GM18951 (cell line): ENCODE data around the gene CA10.

Experiments
- POLR2A ChIP-seq: IDR thresholded peaks from 4 replicates; pipeline ENCODE4 v1.6.1; 2011; ENCODE audit warnings: mild to moderate bottlenecking; ENCODE audit not compliant: insufficient read length, insufficient read depth; ENCODE audit errors: extremely low read depth
- in situ Hi-C: fragments of 300-500 bp; cut with MboI; formaldehyde crosslinking; loops from one replicate; pipeline ENCODE4 v1.12.0; 2022; ENCODE audit warnings: low sequenced_read_pairs, mixed read lengths, inconsistent platforms; ENCODE audit not compliant: unreplicated experiment

CA10 gene

GRCh38 chr17:51676691-51677487 is 481.6 kb downstream of the CA10 start:
- in situ Hi-C loops, result no loop called here
- no peak for TF ChIP-seq POLR2A

- TF ChIP-seq POLR2A, result no peak
- in situ Hi-C loops, result no loop called here
Measured at GRCh38 chr17:51674579-51675255, 483.8 kb downstream of the CA10 start.

- in situ Hi-C loops, result no loop called here
- no peak for TF ChIP-seq POLR2A
Measured at GRCh38 chr17:51673070-51673469, 485.4 kb downstream of the CA10 start.

GRCh38 chr17:51672065-51672464 is 486.4 kb downstream of the CA10 start:
- no peak for TF ChIP-seq POLR2A
- in situ Hi-C loops, result no loop called here

DNA sequence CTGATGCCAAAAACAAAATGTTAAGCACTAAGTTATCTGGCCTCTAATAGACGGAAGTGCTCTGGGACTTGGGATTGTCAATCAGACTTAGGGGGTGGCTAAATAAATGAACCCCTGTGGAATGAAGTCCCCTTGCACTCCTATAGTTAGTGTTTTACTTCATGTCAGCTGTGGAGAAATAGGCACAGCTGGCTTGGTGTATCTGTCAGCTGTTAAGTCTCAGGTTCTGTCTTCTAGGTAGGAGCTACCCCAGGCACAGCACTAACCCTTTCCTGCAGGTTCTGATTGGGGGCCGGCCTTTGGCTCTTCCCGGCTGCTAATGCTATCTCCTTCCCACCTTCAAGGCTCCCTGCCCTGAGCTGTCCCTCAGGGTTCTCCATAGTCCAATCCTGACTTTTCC is 487.6 kb downstream of the CA10 start:
- in situ Hi-C loops, result no loop called here
- no peak for TF ChIP-seq POLR2A

- no peak for TF ChIP-seq POLR2A
- in situ Hi-C loops, result no loop called here
Measured at GRCh38 chr17:51668963-51669246, 489.6 kb downstream of the CA10 start.

- TF ChIP-seq POLR2A, result no peak
- in situ Hi-C loops, result no loop called here
Measured at GRCh38 chr17:51668155-51668962, 490.2 kb downstream of the CA10 start.

GRCh38 chr17:51667706-51668083 is 490.8 kb downstream of the CA10 start:
- in situ Hi-C loops, result no loop called here

GRCh38 chr17:51666971-51667705 is 491.4 kb downstream of the CA10 start:
- TF ChIP-seq POLR2A, result no peak
- in situ Hi-C loops, result no loop called here

More at GRCh38 chr17:51667706-51668083, 490.8 kb downstream of the CA10 start:
- TF ChIP-seq POLR2A, result no peak

DNA sequence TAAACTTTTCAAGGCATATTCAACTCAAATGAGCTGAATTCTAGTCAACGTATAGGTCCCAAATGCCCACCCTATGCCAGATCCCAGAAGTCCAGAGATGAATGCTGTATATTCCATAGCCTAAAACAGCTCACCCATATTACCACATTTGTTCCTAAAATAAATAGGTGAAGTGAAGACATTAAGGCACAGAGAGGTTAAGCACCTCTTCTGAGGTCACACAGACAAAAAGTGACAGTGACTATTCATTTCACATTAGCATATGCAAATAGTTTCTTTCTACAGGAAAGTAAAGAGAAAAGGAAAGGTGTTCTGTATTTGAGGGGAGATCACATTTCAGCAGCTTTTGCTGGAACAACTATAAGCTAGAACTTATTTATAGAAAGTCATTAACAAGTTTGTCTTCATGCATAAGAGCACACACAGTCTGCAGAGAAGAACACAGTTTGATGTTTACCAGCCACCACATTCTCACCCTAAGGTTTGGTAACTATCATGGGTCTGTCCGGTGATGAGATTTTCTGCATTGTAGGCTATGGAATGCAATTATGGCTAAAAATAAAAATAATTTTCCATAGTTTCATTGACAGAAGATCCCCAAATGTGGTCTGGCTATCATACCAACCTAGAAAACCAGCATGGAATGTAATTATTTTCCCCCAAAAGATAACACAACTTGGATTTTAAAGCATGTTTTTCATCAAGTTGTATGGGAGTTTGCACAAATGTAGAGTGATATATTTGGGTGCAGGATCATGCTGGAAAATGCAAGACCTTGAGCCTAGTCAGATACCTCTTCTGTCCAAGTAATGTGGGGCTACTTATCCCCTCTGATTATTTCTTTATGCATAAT is 496.1 kb downstream of the CA10 start:
- in situ Hi-C loops, result no loop called here

DNA sequence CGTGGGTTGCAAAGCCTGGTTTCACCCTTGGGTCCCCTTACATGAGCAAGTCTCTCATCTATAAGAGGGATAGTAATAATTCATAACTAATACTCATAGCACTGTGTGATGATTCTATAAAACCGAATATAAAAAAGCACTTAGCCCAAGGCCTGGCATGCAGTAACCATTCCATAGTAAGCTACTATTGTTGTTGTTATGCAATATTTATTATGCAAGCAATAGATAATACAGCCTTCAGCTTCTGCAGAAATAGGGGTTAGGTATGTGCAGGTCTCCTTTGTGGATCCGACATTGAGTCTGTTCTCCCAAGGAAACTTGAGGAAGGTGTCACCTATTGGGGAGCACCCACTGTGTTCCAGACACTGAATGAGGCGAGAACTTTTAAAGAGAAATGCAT is 497.1 kb downstream of the CA10 start:
- no peak for TF ChIP-seq POLR2A
- in situ Hi-C loops, result no loop called here

More for the DNA sequence above, 496.1 kb downstream of the CA10 start:
- TF ChIP-seq POLR2A, result no peak

GRCh38 chr17:51660266-51660665 is 498.2 kb downstream of the CA10 start:
- in situ Hi-C loops, result no loop called here
- TF ChIP-seq POLR2A, result no peak
